H9 (cell line): ENCODE results near the gene POC1B. TPM values are rescaled to one million over a fixed set of nuclear protein-coding genes. Genes with fewer than 3 reads are reported as not detected.

Experiments used
- DNase-seq: peaks from one replicate; pipeline ENCODE4 v3.0.0-alpha.2; 2017
- H2AFZ ChIP-seq: one replicate; pipeline ENCODE4 v1.6.1; 2013; ENCODE audit warnings: mild to moderate bottlenecking, low read length, control low read depth, moderate library complexity
- H2AK5ac ChIP-seq: 2 replicates; pipeline ENCODE4 v1.6.1; 2013; ENCODE audit warnings: low read length, control low read depth, mixed read lengths; ENCODE audit not compliant: insufficient read length
- H2BK120ac ChIP-seq: one replicate; pipeline ENCODE4 v1.6.1; 2013; ENCODE audit warnings: low read depth, mild to moderate bottlenecking, low read length, control low read depth, inconsistent platforms; ENCODE audit not compliant: poor library complexity, severe bottlenecking
- H2BK12ac ChIP-seq: 2 replicates; pipeline ENCODE4 v1.6.1; 2013; ENCODE audit warnings: low read length, control low read depth, mixed read lengths, low read depth; ENCODE audit not compliant: insufficient read length
- H2BK15ac ChIP-seq: 2 replicates; pipeline ENCODE4 v1.6.1; 2013; ENCODE audit warnings: low read depth, low read length, control low read depth
- H2BK20ac ChIP-seq: one replicate; pipeline ENCODE4 v1.6.1; 2013; ENCODE audit warnings: low read depth, mild to moderate bottlenecking, low read length, control low read depth, inconsistent platforms; ENCODE audit not compliant: poor library complexity, severe bottlenecking
- H2BK5ac ChIP-seq: 2 replicates; pipeline ENCODE4 v1.6.1; 2013; ENCODE audit warnings: low read length, control low read depth, mixed read lengths; ENCODE audit not compliant: insufficient read length
- H3K14ac ChIP-seq: 2 replicates; pipeline ENCODE4 v1.6.1; 2013; ENCODE audit warnings: low read length, control low read depth; ENCODE audit not compliant: insufficient read depth
- H3K18ac ChIP-seq: 2 replicates; pipeline ENCODE4 v1.6.1; 2013; ENCODE audit warnings: low read depth, mild to moderate bottlenecking, mixed read lengths, low read length, control low read depth; ENCODE audit not compliant: insufficient read length
- H3K23ac ChIP-seq: 2 replicates; pipeline ENCODE4 v1.6.1; 2013; ENCODE audit warnings: low read length, control low read depth, mixed read lengths, low read depth; ENCODE audit not compliant: insufficient read length
- H3K23me2 ChIP-seq: 2 replicates; pipeline ENCODE4 v1.6.1; 2013; ENCODE audit warnings: low read depth, mild to moderate bottlenecking, mixed read lengths, low read length, control low read depth; ENCODE audit not compliant: insufficient read length, poor library complexity, severe bottlenecking
- H3K27ac ChIP-seq: 2 replicates; pipeline ENCODE4 v1.5.1; 2013; ENCODE audit warnings: low read length, control low read depth, mixed read lengths, low read depth; ENCODE audit not compliant: insufficient read length
- H3K27me3 ChIP-seq: 2 replicates; pipeline ENCODE4 v1.6.1; 2013; ENCODE audit warnings: low read length, control low read depth, inconsistent platforms; ENCODE audit not compliant: insufficient read depth
- H3K4ac ChIP-seq: 2 replicates; pipeline ENCODE4 v1.6.1; 2013; ENCODE audit warnings: low read depth, mild to moderate bottlenecking, control low read depth, inconsistent platforms, low read length, moderate library complexity
- H3K4me1 ChIP-seq: 2 replicates; pipeline ENCODE4 v1.6.1; 2013; ENCODE audit warnings: low read length, control low read depth, inconsistent platforms; ENCODE audit not compliant: insufficient read depth
- H3K4me2 ChIP-seq: 2 replicates; pipeline ENCODE4 v1.6.1; 2013; ENCODE audit warnings: low read length, control low read depth, mixed read lengths; ENCODE audit not compliant: insufficient read length, insufficient read depth
- H3K56ac ChIP-seq: 2 replicates; pipeline ENCODE4 v1.6.1; 2013; ENCODE audit warnings: low read depth, mild to moderate bottlenecking, mixed read lengths, low read length, control low read depth; ENCODE audit not compliant: insufficient read length
- H3K79me1 ChIP-seq: 2 replicates; pipeline ENCODE4 v1.6.1; 2013; ENCODE audit warnings: low read depth, mild to moderate bottlenecking, moderate library complexity, low read length, control low read depth, inconsistent platforms; ENCODE audit not compliant: insufficient read depth, poor library complexity, severe bottlenecking
- H3K79me2 ChIP-seq: 2 replicates; pipeline ENCODE4 v1.6.1; 2013; ENCODE audit warnings: low read length, control low read depth, inconsistent platforms; ENCODE audit not compliant: insufficient read depth
- H3K9ac ChIP-seq: 2 replicates; pipeline ENCODE4 v1.6.1; 2013; ENCODE audit warnings: low read length, control low read depth, mixed read lengths; ENCODE audit not compliant: insufficient read length; ENCODE audit errors: extremely low read depth
- H3K9me3 ChIP-seq: one replicate; pipeline ENCODE4 v1.6.1; 2013; ENCODE audit warnings: low read depth, low read length, inconsistent platforms; ENCODE audit not compliant: control insufficient read depth
- H3T11ph ChIP-seq: one replicate; pipeline ENCODE4 v1.6.1; 2013; ENCODE audit warnings: mild to moderate bottlenecking, low read length, control low read depth, inconsistent platforms
- H4K20me1 ChIP-seq: one replicate; pipeline ENCODE4 v1.6.1; 2013; ENCODE audit not compliant: control insufficient read depth, insufficient read length, insufficient read depth
- H4K5ac ChIP-seq: 2 replicates; pipeline ENCODE4 v1.6.1; 2013; ENCODE audit warnings: low read depth, mild to moderate bottlenecking, mixed read lengths, low read length, control low read depth; ENCODE audit not compliant: insufficient read length
- H4K8ac ChIP-seq: replicated peaks from 2 replicates; pipeline ENCODE4 v1.6.1; 2013; ENCODE audit warnings: low read length, control low read depth, mixed read lengths, low read depth; ENCODE audit not compliant: insufficient read length
- H4K91ac ChIP-seq: 2 replicates; pipeline ENCODE4 v1.6.1; 2013; ENCODE audit warnings: low read depth, mild to moderate bottlenecking, moderate library complexity, mixed read lengths, low read length, control low read depth; ENCODE audit not compliant: insufficient read length
- H3K27ac Mint-ChIP-seq, 3 experiments: 2 replicates in 2 of 3; 3 replicates in 1 of 3; pipeline ENCODE4 v1.8.0; 2020 to 2021; ENCODE audit warnings: mixed read lengths in 3 of 3, mild to moderate bottlenecking in 1 of 3, moderate library complexity in 1 of 3
- H3K27me3 Mint-ChIP-seq: 2 replicates; pipeline ENCODE4 v1.8.0; 2021; ENCODE audit warnings: low read depth, mild to moderate bottlenecking, moderate library complexity, mixed read lengths
- H3K36me3 Mint-ChIP-seq, 3 experiments: 2 replicates in 2 of 3; 3 replicates in 1 of 3; pipeline ENCODE4 v1.8.0; 2020 to 2021; ENCODE audit warnings: low read depth in 3 of 3, mixed read lengths in 3 of 3; ENCODE audit not compliant: insufficient read depth in 1 of 3
- H3K4me1 Mint-ChIP-seq, 2 experiments: 2 replicates each; pipeline ENCODE4 v1.8.0; 2020; ENCODE audit warnings: mixed read lengths in 2 of 2
- H3K4me3 Mint-ChIP-seq, 2 experiments: 2 replicates in 1 of 2; 3 replicates in 1 of 2; pipeline ENCODE4 v1.8.0; 2020 to 2021; ENCODE audit warnings: mild to moderate bottlenecking in 2 of 2, mixed read lengths in 2 of 2, moderate library complexity in 1 of 2
- H3K9me3 Mint-ChIP-seq, 2 experiments: 2 replicates in 1 of 2; 3 replicates in 1 of 2; pipeline ENCODE4 v1.8.0; 2020; ENCODE audit warnings: mild to moderate bottlenecking in 2 of 2, mixed read lengths in 2 of 2, moderate library complexity in 1 of 2
- CTCF ChIP-seq: fragments of 200-600 bp; sonication (generic); conservative IDR thresholded peaks from 3 replicates; pipeline ENCODE4 v1.8.0; 2021; ENCODE audit warnings: antibody characterized with exemption, mild to moderate bottlenecking
- WGBS: extraction: QIAGEN DNeasy Blood & Tissue Kit; methylation state at CpG from one replicate; pipeline ENCODE4 v1.1.7; 2013; ENCODE audit warnings: missing lambda C conversion rate, low lambda C conversion rate, mixed read lengths; ENCODE audit not compliant: insufficient read length; ENCODE audit errors: extremely low coverage; 5-methylcytosine and 5-hydroxymethylcytosine counted together
- total RNA-seq: library from RNA; stranded (reverse); gene quantifications from 2 replicates; pipeline ENCODE4 v1.2.1, GENCODE V29; 2021

The POC1B gene
- total RNA-seq, 1 experiment from 2014 or later, result 12.5 TPM

- Histone ChIP-seq H3K23me2 (peaks cover 10% of the 10 kb centered on the region), H3K9me3 (no peaks in the 10 kb centered on the region), H2BK12ac (no peak overlapping the region), H3T11ph (no peak overlapping the region), H2BK5ac (no peak overlapping the region), H3K4ac (no peak overlapping the region), H3K79me2 (no peaks in the 10 kb centered on the region), H2BK20ac (no peak overlapping the region), H4K91ac (no peak overlapping the region), H4K8ac (no peak overlapping the region), H2BK120ac (no peak overlapping the region), H3K79me1 (no peaks in the 10 kb centered on the region), H3K23ac (no peak overlapping the region), H2BK15ac (no peak overlapping the region), H3K27ac (no peak overlapping the region), H3K4me1 (no peaks in the 10 kb centered on the region), H2AK5ac (no peak overlapping the region), H4K20me1 (no peaks in the 10 kb centered on the region), H4K5ac (no peak overlapping the region), H3K14ac (peak overlapping the region; percentile 79; the same call in 1 of the 2 replicates), H3K9ac (peak overlapping the region; percentile 75), H2AFZ (no peak overlapping the region), H3K18ac (no peak overlapping the region), H3K56ac (no peak overlapping the region), H3K4me2 (peak overlapping the region; percentile 37), H3K27me3 (no peaks in the 10 kb centered on the region)
- WGBS, result no CpG with 5 or more reads among the region's 21 CpGs
- no peak for TF ChIP-seq CTCF
- Mint-ChIP-seq H3K36me3 (peaks cover 8 to 17% (median 15%) of the 10 kb centered on the region in 3 experiments; a peak in 6 of 7 replicates), H3K9me3 (no peaks in the 10 kb centered on the region), H3K27ac (peak overlapping the region in 2 of 3 experiments; percentile 79 to 82; a peak in 3 of 7 replicates), H3K4me1 (peaks cover 7 to 13% of the 10 kb centered on the region in 2 experiments), H3K4me3 (peak overlapping the region; percentile 88 to 95), H3K27me3 (peaks cover 2% of the 10 kb centered on the region)
- DNase-seq, result no peak
These were observed 1.9 kb downstream of the POC1B start for GRCh38 chr12:89523843-89524540.
